HG02642 (cell line): ENCODE results near the gene TEX36.
"Not testable (repeated sequence)": the region's sequence is repeated elsewhere in the genome, so short reads cannot be mapped to it uniquely, and the experiment has no call there.

Experiments
- ATAC-seq: cut with Tn5 transposase; IDR thresholded peaks from one replicate; pipeline ENCODE4 v1.9.1; 2021; ENCODE audit warnings: mild to moderate bottlenecking; ENCODE audit not compliant: unreplicated experiment, poor library complexity

TEX36 gene

GRCh38 chr10:125692601-125693523, 9.9 kb upstream of the TEX36 start:
- no peak for ATAC-seq

DNA sequence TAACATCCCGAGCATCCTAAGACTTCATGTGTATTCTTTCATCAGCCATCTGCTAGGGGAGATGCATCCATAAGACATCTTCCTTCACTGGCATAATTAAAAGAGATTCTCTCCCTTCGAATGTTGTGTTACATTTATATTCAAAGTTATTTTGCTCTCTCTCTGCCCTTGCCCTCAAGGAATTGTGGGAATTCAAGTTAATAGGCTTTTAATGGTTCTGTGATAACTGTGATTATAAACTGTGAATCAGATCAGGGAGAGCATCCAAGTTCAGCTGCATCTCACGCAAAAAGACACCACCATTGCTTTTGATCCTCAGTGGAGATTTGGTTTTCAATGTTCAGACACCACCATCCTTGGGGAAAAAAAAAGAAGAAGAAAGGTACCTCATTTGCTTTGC, 9.2 kb upstream of the TEX36 start:
- no peak for ATAC-seq

- no peak for ATAC-seq
Observed at GRCh38 chr10:125691160-125691981, 8.4 kb upstream of the TEX36 start.

DNA sequence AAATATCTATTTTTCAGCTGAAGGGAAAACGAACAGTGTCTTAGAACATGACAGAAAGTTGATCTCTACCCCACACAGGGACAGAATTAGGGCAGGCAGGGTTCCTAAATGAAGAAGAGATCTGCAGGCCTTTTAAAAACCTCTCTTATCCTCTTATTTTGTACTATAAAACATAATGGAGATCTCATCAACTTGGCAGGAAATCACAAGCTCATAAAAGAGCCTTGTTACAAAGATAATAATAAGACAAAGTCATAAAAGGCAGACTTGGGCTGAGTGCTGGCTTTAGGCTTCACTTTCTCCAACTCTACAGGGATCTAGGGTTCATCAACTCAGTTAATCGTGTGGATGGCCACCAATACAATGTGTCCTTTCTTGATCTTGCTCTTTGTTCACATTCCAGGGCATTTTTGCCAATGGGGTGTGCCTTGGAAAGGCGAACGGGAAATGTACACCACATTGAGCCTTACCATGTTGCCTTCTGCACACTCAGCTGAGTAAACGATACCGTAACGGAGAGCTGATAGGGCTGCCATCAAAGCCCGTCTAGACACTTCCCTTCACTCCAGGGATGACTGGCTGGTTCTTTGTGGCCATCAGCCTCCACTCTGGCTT, 7.1 kb upstream of the TEX36 start:
- ATAC-seq: no peak

DNA sequence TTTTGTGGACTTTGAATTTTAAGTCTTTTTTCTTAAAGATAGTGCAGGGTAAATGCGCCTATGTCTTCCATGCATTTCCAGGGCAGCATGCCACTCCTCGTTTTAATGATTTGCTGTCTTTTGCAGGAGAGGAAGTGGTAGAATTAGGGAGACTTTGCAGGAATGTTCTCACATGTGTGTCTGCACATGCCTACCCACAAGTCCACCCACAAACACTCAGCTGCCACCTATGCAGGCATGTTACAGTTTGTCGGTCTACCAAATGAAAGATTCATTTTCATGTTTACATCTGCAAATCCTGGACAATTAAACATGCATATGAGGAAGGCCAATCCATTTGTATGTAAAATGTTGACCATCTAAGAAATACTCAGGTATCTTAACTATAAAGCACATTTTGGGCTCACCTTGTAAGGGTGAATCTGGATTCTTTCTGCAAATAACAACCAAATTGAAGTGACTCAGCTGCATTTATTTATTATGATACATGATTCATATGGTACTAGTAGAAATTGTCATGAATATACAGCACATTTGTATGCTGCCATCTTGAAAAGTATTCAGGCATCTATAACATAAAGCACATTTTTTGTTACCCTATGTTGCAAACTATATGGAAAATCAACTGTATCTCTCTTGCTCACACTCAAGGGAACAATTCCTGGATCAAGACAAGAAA, 4.7 kb upstream of the TEX36 start:
- no peak for ATAC-seq

GRCh38 chr10:125684581-125684980, 1.6 kb upstream of the TEX36 start:
- ATAC-seq: no peak

- ATAC-seq: no peak
Observed at GRCh38 chr10:125683821-125684220, 858 bp upstream of the TEX36 start.

GRCh38 chr10:125679436-125679835, 3.5 kb downstream of the TEX36 start:
- ATAC-seq: no peak

DNA sequence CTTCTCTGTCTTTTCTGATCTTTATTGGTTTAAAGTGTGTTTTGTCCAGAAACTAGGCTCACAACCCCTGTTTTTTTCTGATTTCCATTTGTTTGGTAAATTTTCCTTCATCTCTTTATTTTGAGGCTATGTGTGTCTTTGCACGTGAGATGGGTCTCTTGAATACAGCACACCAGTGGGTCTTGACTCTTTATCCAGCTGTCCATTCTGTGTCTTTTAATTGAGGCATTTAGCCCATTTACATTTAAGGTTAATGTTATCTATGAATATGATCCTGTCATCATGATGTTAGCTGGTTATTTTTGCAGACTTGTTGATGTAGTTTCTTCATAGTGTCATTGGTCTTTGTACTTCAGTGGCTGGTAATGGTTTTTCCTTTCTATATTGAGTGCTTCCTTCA, 10.1 kb downstream of the TEX36 start:
- ATAC-seq: no peak

DNA sequence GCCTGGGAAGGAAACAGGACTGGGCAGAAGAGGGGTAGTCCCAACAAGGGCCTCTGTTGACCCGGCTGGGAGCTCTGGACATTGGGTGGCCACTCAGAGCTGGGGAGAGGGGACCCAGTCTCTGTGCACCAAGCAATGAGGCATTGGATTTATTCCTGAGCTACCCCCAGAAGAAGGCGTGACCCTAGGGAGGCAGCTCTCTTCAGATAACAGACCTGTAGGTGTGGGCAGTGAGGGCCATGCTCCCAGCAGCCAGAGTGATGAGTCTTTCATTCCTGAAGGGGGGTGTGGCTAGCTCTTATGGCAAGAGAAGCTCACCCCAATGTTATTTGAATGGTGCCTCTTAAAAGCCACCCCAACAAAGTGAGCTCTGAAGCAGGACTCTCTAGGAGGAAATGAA, 20.4 kb downstream of the TEX36 start:
- no peak for ATAC-seq

- no peak for ATAC-seq
Observed at GRCh38 chr10:125661941-125662515, 20.9 kb downstream of the TEX36 start.

DNA sequence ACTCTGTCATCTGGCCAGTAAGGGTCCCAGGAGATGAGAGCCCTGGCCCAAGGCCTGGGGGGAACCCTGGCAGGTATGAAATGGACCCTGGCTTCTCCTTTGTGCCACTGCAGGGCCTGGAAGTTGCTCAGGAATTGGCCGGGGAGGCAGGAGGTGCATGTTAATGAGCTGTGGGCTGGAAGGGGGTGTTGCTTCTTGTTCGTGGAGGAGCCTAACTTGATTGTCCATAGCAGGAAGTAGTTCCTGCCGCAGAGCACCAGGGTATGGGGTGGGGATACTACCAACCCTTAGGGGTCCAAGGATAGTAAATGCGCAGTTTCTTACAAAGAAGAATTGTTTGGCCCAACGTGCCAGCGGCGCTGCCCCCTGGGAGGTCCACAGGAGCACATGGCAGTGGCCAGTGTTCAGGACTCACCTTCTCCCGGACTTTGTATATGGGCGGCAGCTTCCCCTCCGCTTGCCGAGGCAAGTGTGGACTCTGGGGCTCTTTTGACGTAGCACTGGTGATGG, 21.5 kb downstream of the TEX36 start:
- no peak for ATAC-seq

DNA sequence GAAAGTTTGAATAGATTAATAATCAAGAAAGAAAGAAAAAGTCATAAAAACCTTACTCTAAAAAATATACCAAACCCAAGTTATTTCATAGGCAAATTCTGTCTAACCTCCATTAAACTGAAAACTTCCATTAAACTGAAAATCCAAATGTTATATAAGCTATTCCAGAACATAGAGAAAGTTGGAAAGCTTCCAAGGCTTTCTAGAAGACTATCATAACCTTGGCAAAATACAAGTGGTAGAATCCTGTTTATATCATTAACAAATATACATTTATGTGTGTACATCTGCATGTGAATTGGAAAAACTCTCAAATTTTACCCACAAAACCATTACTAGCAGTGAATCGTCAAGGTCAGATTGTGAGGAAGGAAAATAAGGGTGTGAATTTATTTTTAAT, 23.9 kb downstream of the TEX36 start:
- no peak for ATAC-seq

- ATAC-seq: no peak
Observed at GRCh38 chr10:125656523-125656922, 26.4 kb downstream of the TEX36 start.

DNA sequence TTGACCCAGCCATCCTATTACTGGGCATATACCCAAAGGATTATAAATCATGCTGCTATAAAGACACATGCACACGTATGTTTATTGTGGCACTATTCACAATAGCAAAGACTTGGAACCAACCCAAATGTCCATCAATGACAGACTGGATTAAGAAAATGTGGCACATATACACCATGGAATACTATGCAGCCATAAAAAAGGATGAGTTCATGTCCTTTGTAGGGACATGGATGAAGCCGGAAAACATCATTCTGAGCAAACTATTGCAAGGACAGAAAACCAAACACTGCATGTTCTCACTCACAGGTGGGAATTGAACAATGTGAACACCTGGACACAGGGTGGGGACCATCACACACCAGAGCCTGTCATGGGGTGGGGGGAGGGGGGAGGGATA, 29.9 kb downstream of the TEX36 start:
- ATAC-seq: not testable (repeated sequence)

DNA sequence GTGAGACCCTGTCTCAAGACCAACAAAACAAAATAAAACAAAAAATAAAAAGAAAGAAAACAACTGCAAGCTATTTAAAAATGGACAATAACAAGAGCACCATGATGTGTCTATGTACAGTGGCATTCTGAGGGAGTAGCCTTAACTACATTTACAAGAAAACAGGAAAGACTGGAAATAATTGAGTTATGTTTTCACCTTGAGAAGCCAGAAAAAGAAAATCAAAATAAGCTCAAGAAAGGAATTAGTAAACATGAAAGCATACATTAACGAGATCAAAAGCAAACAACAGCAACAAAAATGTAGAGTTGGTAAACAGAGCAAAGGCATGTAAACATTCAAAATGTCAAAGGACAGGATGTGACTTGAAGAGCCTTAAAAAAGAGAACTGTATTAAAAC, 36.7 kb downstream of the TEX36 start:
- no peak for ATAC-seq

GRCh38 chr10:125641398-125641797, 41.6 kb downstream of the TEX36 start:
- no peak for ATAC-seq

- ATAC-seq: no peak
Observed at GRCh38 chr10:125640653-125641052, 42.3 kb downstream of the TEX36 start.

DNA sequence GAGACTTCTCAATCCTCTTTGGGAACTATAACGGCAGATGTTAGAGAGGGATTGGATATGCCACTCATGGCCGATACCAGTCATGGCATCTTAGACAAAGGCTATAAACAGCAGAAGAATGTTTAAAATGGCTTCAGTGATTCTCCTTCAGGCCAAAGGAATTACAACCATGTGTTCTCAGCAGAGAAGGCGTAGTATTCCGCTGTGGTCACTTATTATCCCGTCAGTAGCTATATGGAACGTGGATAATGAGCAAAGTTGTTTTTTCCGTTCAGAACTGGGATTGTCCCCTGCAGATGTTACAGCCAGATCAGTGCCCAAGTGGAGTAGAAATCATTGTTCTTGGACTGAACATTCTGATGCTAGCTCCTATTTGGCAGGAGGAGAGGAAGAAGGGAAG, 43.1 kb downstream of the TEX36 start:
- no peak for ATAC-seq

- no peak for ATAC-seq
Observed at GRCh38 chr10:125638555-125638954, 44.4 kb downstream of the TEX36 start.
